ENCODE measurements around the gene RFTN1. TPM values are rescaled to one million over a fixed set of nuclear protein-coding genes. Genes with fewer than 3 reads are reported as not detected.
A peak's percentile ranks its signal among the peaks of the same experiment; 100 is the strongest.

RFTN1 gene
- total RNA-seq, 1 donor from 2014 or later, result 93.7 TPM

GRCh38 chr3:16509721-16510619 lies 3.5 kb downstream of the RFTN1 start:
- peaks cover 57% of the 10 kb centered on the region for H3K36me3 Mint-ChIP-seq (ENCODE audit: low read depth)

GRCh38 chr3:16508591-16508995 lies 4.9 kb downstream of the RFTN1 start:
- peak overlapping the region; percentile 56 for H3K4me3 Mint-ChIP-seq (ENCODE audit: low read depth)

More at GRCh38 chr3:16509721-16510619, 3.5 kb downstream of the RFTN1 start:
- Mint-ChIP-seq H3K27me3 (ENCODE audit: low read depth) (no peaks in the 10 kb centered on the region), H3K9me3 (no peaks in the 10 kb centered on the region), H3K4me3 (ENCODE audit: low read depth) (peak overlapping the region; percentile 91), H3K4me1 (ENCODE audit: low read depth) (peaks cover 69% of the 10 kb centered on the region), H3K27ac (peak overlapping the region; percentile 75)
- no peak for DNase-seq (ENCODE audit: low spot score)
- intact Hi-C loops (cut with micrococcal nuclease), result loop anchor here (2.0 to 10.0 kb wide), 3 partner anchors 131 to 1915 kb away; partner anchors contain the start of gene SATB1

GRCh38 chr3:16508243-16508578 lies 5.3 kb downstream of the RFTN1 start:
- no peak for DNase-seq (ENCODE audit: low spot score)
- Mint-ChIP-seq H3K4me3 (ENCODE audit: low read depth) (peak overlapping the region; percentile 13), H3K9me3 (no peaks in the 10 kb centered on the region), H3K36me3 (ENCODE audit: low read depth) (peaks cover 72% of the 10 kb centered on the region), H3K27ac (peak overlapping the region; percentile 61), H3K4me1 (ENCODE audit: low read depth) (peaks cover 71% of the 10 kb centered on the region), H3K27me3 (ENCODE audit: low read depth) (no peaks in the 10 kb centered on the region)
- intact Hi-C loops (cut with micrococcal nuclease), result no loop called here

More at GRCh38 chr3:16508591-16508995, 4.9 kb downstream of the RFTN1 start:
- Mint-ChIP-seq H3K9me3 (no peaks in the 10 kb centered on the region), H3K27ac (peak overlapping the region; percentile 61), H3K4me1 (ENCODE audit: low read depth) (peaks cover 70% of the 10 kb centered on the region), H3K27me3 (ENCODE audit: low read depth) (no peaks in the 10 kb centered on the region), H3K36me3 (ENCODE audit: low read depth) (peaks cover 69% of the 10 kb centered on the region)
- no peak for DNase-seq (ENCODE audit: low spot score)
- intact Hi-C loops (cut with micrococcal nuclease), result no loop called here

GRCh38 chr3:16507578-16508242 lies 5.8 kb downstream of the RFTN1 start:
- DNase-seq (ENCODE audit: low spot score), result no peak
- Mint-ChIP-seq H3K27me3 (ENCODE audit: low read depth) (no peaks in the 10 kb centered on the region), H3K36me3 (ENCODE audit: low read depth) (peaks cover 72% of the 10 kb centered on the region), H3K4me3 (ENCODE audit: low read depth) (no peak overlapping the region), H3K9me3 (no peaks in the 10 kb centered on the region), H3K4me1 (ENCODE audit: low read depth) (peaks cover 74% of the 10 kb centered on the region), H3K27ac (peak overlapping the region; percentile 10)
- intact Hi-C loops (cut with micrococcal nuclease), result no loop called here

- Mint-ChIP-seq H3K9me3 (no peaks in the 10 kb centered on the region), H3K27ac (no peak overlapping the region), H3K27me3 (ENCODE audit: low read depth) (no peaks in the 10 kb centered on the region), H3K4me1 (ENCODE audit: low read depth) (peaks cover 74% of the 10 kb centered on the region), H3K36me3 (ENCODE audit: low read depth) (peaks cover 72% of the 10 kb centered on the region), H3K4me3 (ENCODE audit: low read depth) (no peak overlapping the region)
- intact Hi-C loops (cut with micrococcal nuclease), result no loop called here
- DNase-seq (ENCODE audit: low spot score), result no peak
Measured at GRCh38 chr3:16506884-16507577, 6.5 kb downstream of the RFTN1 start.

DNA sequence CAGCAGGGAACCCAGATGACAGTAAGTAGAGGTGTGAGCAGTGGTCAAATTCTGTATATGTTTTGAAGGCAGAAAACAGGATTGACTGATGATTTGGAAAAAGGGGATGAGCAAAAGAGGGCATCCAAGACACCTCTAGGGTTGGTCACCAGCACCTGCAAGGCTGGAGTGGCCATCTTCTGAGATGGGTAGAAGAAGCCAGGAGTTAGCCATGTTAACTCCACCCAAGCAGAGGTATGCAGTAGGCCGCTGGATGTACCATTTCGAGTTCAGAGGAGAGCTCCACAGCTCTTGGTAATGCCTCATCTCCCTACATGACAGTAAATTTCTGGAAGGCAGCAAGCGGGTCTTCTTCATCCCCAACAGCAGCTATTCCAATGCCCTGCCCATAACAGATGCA lies 7.0 kb downstream of the RFTN1 start:
- no peak for DNase-seq (ENCODE audit: low spot score)
- no peak overlapping the region for H3K4me3 Mint-ChIP-seq (ENCODE audit: low read depth)
- intact Hi-C loops (cut with micrococcal nuclease), result no loop called here
- no peaks in the 10 kb centered on the region for H3K27me3 Mint-ChIP-seq (ENCODE audit: low read depth)
- peaks cover 68% of the 10 kb centered on the region for H3K4me1 Mint-ChIP-seq (ENCODE audit: low read depth)
- peaks cover 73% of the 10 kb centered on the region for H3K36me3 Mint-ChIP-seq (ENCODE audit: low read depth)
- H3K9me3 Mint-ChIP-seq, result no peaks in the 10 kb centered on the region
- H3K27ac Mint-ChIP-seq, result no peak overlapping the region

DNA sequence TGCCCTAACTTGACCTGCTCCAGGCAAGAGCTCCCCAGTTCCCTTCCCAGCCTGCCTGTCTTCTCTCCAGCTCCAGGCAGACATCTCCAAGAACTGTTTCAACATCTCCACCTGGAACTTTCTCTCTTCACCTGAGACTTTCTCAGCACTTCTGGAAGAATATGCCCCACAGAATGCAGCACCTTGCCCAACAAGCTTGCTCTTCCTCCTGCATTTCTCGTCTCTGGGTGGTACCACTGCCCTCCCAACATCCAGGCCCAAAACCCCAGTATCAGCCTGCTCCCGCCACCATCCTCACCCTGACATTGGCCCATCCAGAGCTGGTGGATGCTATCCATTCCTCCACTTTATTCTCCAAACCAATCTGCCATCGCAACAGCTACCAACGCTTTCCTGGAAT lies 8.8 kb downstream of the RFTN1 start:
- peaks cover 55% of the 10 kb centered on the region for H3K4me1 Mint-ChIP-seq (ENCODE audit: low read depth)
- intact Hi-C loops (cut with micrococcal nuclease), result no loop called here
- peaks cover 79% of the 10 kb centered on the region for H3K36me3 Mint-ChIP-seq (ENCODE audit: low read depth)
- H3K27ac Mint-ChIP-seq, result no peak overlapping the region
- no peak overlapping the region for H3K4me3 Mint-ChIP-seq (ENCODE audit: low read depth)
- no peaks in the 10 kb centered on the region for H3K9me3 Mint-ChIP-seq
- no peak for DNase-seq (ENCODE audit: low spot score)
- H3K27me3 Mint-ChIP-seq (ENCODE audit: low read depth), result no peaks in the 10 kb centered on the region

DNA sequence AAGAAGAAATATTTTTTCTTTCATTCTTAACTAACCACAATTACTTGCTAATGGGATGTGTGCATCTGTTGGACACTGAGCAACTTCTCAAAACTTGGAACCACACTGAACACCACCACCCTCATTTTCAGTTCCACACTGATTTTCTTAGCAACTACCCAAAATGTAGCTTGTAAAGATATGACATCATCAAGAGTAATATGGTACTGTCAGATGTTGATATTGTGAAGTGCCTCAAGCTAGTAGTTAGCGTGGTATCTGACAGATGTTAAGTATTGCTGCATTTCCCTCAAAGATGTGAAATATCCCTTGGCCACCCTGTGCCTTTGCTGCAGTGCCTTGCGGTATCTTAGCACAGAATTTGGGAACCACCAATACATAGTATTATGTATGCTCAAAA lies 9.3 kb downstream of the RFTN1 start:
- no peak for DNase-seq (ENCODE audit: low spot score)
- intact Hi-C loops (cut with micrococcal nuclease), result no loop called here
- no peaks in the 10 kb centered on the region for H3K9me3 Mint-ChIP-seq
- H3K27me3 Mint-ChIP-seq (ENCODE audit: low read depth), result no peaks in the 10 kb centered on the region
- no peak overlapping the region for H3K4me3 Mint-ChIP-seq (ENCODE audit: low read depth)
- peaks cover 52% of the 10 kb centered on the region for H3K4me1 Mint-ChIP-seq (ENCODE audit: low read depth)
- H3K27ac Mint-ChIP-seq, result no peak overlapping the region
- H3K36me3 Mint-ChIP-seq (ENCODE audit: low read depth), result peaks cover 82% of the 10 kb centered on the region

DNA sequence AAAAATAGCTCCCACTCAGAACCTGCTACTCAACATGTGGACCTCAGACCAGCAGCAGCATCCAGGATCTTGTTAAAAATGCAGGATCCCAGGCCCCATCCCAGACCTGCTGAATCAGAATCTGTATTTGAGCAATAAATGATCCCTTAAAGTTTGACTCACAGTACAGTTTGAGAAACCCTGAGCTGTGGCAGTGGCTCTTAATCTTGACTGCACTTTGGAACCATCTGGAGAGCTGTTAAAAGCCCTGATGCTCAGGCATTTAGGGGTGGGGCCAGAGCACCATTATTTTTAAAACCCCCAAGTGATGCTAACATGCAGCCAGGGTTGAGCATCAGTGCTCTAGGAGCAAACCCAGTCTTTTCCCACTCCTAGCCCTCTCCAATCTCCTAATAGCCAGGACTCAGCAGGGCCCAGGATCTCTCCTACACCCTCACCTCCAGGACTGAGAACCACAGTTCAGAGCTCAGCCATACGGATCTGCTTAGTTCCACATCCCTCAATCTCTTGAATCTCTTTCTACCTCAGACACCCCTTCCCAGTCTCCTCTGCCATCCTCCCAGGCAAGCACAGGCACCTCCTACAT lies 10.2 kb downstream of the RFTN1 start:
- DNase-seq (ENCODE audit: low spot score), result no peak
- Mint-ChIP-seq H3K9me3 (no peaks in the 10 kb centered on the region), H3K4me1 (ENCODE audit: low read depth) (peaks cover 53% of the 10 kb centered on the region), H3K4me3 (ENCODE audit: low read depth) (no peak overlapping the region), H3K27me3 (ENCODE audit: low read depth) (no peaks in the 10 kb centered on the region), H3K36me3 (ENCODE audit: low read depth) (peaks cover 88% of the 10 kb centered on the region), H3K27ac (no peak overlapping the region)
- intact Hi-C loops (cut with micrococcal nuclease), result no loop called here

- no peak for DNase-seq (ENCODE audit: low spot score)
- intact Hi-C loops (cut with micrococcal nuclease), result no loop called here
- H3K36me3 Mint-ChIP-seq (ENCODE audit: low read depth), result peaks cover 83% of the 10 kb centered on the region
- H3K27ac Mint-ChIP-seq, result no peak overlapping the region
- no peaks in the 10 kb centered on the region for H3K9me3 Mint-ChIP-seq
- H3K4me1 Mint-ChIP-seq (ENCODE audit: low read depth), result peaks cover 48% of the 10 kb centered on the region
- no peaks in the 10 kb centered on the region for H3K27me3 Mint-ChIP-seq (ENCODE audit: low read depth)
- H3K4me3 Mint-ChIP-seq (ENCODE audit: low read depth), result no peak overlapping the region
Measured at GRCh38 chr3:16502347-16502908, 11.1 kb downstream of the RFTN1 start.

- no peak overlapping the region for H3K4me3 Mint-ChIP-seq (ENCODE audit: low read depth)
- H3K4me1 Mint-ChIP-seq (ENCODE audit: low read depth), result peaks cover 57% of the 10 kb centered on the region
- no peak for DNase-seq (ENCODE audit: low spot score)
- no peaks in the 10 kb centered on the region for H3K9me3 Mint-ChIP-seq
- H3K36me3 Mint-ChIP-seq (ENCODE audit: low read depth), result peaks cover 84% of the 10 kb centered on the region
- no peaks in the 10 kb centered on the region for H3K27me3 Mint-ChIP-seq (ENCODE audit: low read depth)
- no peak overlapping the region for H3K27ac Mint-ChIP-seq
- intact Hi-C loops (cut with micrococcal nuclease), result no loop called here
Measured at GRCh38 chr3:16501376-16501775, 12.1 kb downstream of the RFTN1 start.

- Mint-ChIP-seq H3K27me3 (ENCODE audit: low read depth) (no peaks in the 10 kb centered on the region), H3K36me3 (ENCODE audit: low read depth) (peaks cover 84% of the 10 kb centered on the region), H3K27ac (no peak overlapping the region), H3K4me3 (ENCODE audit: low read depth) (no peak overlapping the region), H3K4me1 (ENCODE audit: low read depth) (peaks cover 59% of the 10 kb centered on the region), H3K9me3 (no peaks in the 10 kb centered on the region)
- DNase-seq (ENCODE audit: low spot score), result no peak
- intact Hi-C loops (cut with micrococcal nuclease), result no loop called here
Measured at GRCh38 chr3:16500911-16501310, 12.6 kb downstream of the RFTN1 start.
